PC-9 (cell line): ENCODE results near the gene CLDN17. TPM values are rescaled to one million over a fixed set of nuclear protein-coding genes. Genes with fewer than 3 reads are reported as not detected.

Source experiments
- BruUV-seq: library from RNA; stranded (reverse); fragments of 400-500 nt; replicated peaks from 2 replicates; lab custom pipeline; 2021; lab: Mats Ljungman, UMichigan
- CTCF ChIA-PET: fragments of 300-600 bp; sonication (Branson Sonifier 250); formaldehyde crosslinking; loops from one replicate; lab custom pipeline; 2022; ENCODE audit warnings: antibody characterized with exemption; lab: Charles Lee
- POLR2A ChIA-PET: fragments of 300-600 bp; sonication (Branson Sonifier 250); formaldehyde crosslinking; loops from one replicate; lab custom pipeline; 2022; ENCODE audit warnings: antibody characterized with exemption; ENCODE audit not compliant: unreplicated experiment; lab: Charles Lee
- DNase-seq, 2 experiments: peaks; one replicate each; pipeline versions ENCODE4 v3.0.0 to v3.0.0-alpha.2; 2015 to 2022; ENCODE audit warnings: mixed read lengths in 1 of 2
- H2AFZ ChIP-seq: fragments of 200-600 bp; sonication (generic); 2 replicates; pipeline ENCODE4 v1.8.1; 2017; ENCODE audit warnings: antibody characterized with exemption
- H3F3A ChIP-seq: fragments of 200-600 bp; sonication (generic); 2 replicates; pipeline ENCODE4 v1.8.1; 2017; ENCODE audit warnings: antibody characterized with exemption, mild to moderate bottlenecking, low read depth; ENCODE audit not compliant: insufficient read depth
- H3K27ac ChIP-seq: fragments of 200-600 bp; sonication (generic); 2 replicates; pipeline ENCODE4 v1.6.1; 2016; ENCODE audit warnings: mixed run types
- H3K27me3 ChIP-seq: fragments of 200-600 bp; sonication (generic); 2 replicates; pipeline ENCODE4 v1.6.1; 2016; ENCODE audit warnings: low read depth, mixed run types; ENCODE audit not compliant: insufficient read depth
- H3K36me3 ChIP-seq: fragments of 200-600 bp; sonication (generic); 2 replicates; pipeline ENCODE4 v1.6.1; 2016; ENCODE audit warnings: low read depth, mixed run types
- H3K4me1 ChIP-seq: fragments of 200-600 bp; sonication (generic); replicated peaks from 2 replicates; pipeline ENCODE4 v1.6.1; 2016; ENCODE audit warnings: mixed run types; ENCODE audit not compliant: insufficient read depth
- H3K4me2 ChIP-seq: fragments of 200-600 bp; sonication (generic); 2 replicates; pipeline ENCODE4 v1.6.1; 2017; ENCODE audit warnings: mixed run types
- H3K4me3 ChIP-seq: fragments of 200-600 bp; sonication (generic); 2 replicates; pipeline ENCODE4 v1.6.1; 2016; ENCODE audit warnings: mixed run types
- H3K79me2 ChIP-seq: fragments of 200-600 bp; sonication (generic); 2 replicates; pipeline ENCODE4 v1.6.1; 2017; ENCODE audit warnings: low read depth, mixed run types
- H3K9me2 ChIP-seq: fragments of 200-600 bp; sonication (generic); 2 replicates; pipeline ENCODE4 v1.8.1; 2017; ENCODE audit warnings: mild to moderate bottlenecking; ENCODE audit not compliant: insufficient read depth
- H3K9me3 ChIP-seq: fragments of 200-600 bp; sonication (generic); 2 replicates; pipeline ENCODE4 v1.8.1; 2016; ENCODE audit warnings: low read depth; ENCODE audit not compliant: insufficient read depth
- H4K20me1 ChIP-seq: fragments of 200-600 bp; sonication (generic); 2 replicates; pipeline ENCODE4 v1.8.1; 2017; ENCODE audit not compliant: insufficient read depth
- CTCF ChIP-seq: fragments of 200-600 bp; sonication (generic); conservative IDR thresholded peaks from 2 replicates; pipeline ENCODE4 v1.6.1; 2017; ENCODE audit warnings: mixed run types, antibody characterized with exemption, mild to moderate bottlenecking, moderate library complexity
- EZH2 ChIP-seq: fragments of 200-600 bp; sonication (generic); IDR thresholded peaks from 2 replicates; pipeline ENCODE4 v1.8.0; 2017; ENCODE audit warnings: antibody characterized with exemption, low read depth
- intact Hi-C: fragments of 100-400 bp; cut with micrococcal nuclease; formaldehyde crosslinking; loops from one replicate; pipeline ENCODE4 v1.10.0; 2022; ENCODE audit not compliant: unreplicated experiment
- total RNA-seq: library from RNA; stranded (reverse); gene quantifications from 2 replicates; pipeline ENCODE4 v1.2.3, GENCODE V29; 2021

Gene CLDN17
- total RNA-seq, 1 experiment from 2014 or later = not detected

GRCh38 chr21:30200000-30200399 is 33.4 kb upstream of the CLDN17 start:
- POLR2A ChIA-PET = no interaction called here

GRCh38 chr21:30194701-30195299 is 28.2 kb upstream of the CLDN17 start:
- POLR2A ChIA-PET = no interaction called here

More at GRCh38 chr21:30200000-30200399, 33.4 kb upstream of the CLDN17 start:
- TF ChIP-seq EZH2 (no peak), CTCF (no peak)
- no peaks in the 10 kb centered on the region for H3F3A ChIP-seq
- H3K36me3 ChIP-seq = no peaks in the 10 kb centered on the region
- H3K4me2 ChIP-seq = no peak overlapping the region
- H2AFZ ChIP-seq = no peak overlapping the region
- no peaks in the 10 kb centered on the region for H4K20me1 ChIP-seq
- intact Hi-C loops = no loop called here
- no peak overlapping the region for H3K27ac ChIP-seq
- DNase-seq = no peak
- no peaks in the 10 kb centered on the region for H3K4me1 ChIP-seq
- no peaks in the 10 kb centered on the region for H3K9me3 ChIP-seq
- no peaks in the 10 kb centered on the region for H3K9me2 ChIP-seq
- no peak overlapping the region for H3K4me3 ChIP-seq
- CTCF ChIA-PET = no interaction called here
- no peaks in the 10 kb centered on the region for H3K79me2 ChIP-seq
- no peaks in the 10 kb centered on the region for H3K27me3 ChIP-seq
- no TSS peak for BruUV-seq

GRCh38 chr21:30193201-30193600 is 26.6 kb upstream of the CLDN17 start:
- CTCF ChIA-PET = no interaction called here

More at GRCh38 chr21:30194701-30195299, 28.2 kb upstream of the CLDN17 start:
- intact Hi-C loops = loop anchor here (1.0 to 2.0 kb wide), 2 partner anchors 122 to 148 kb away; no protein-coding TSS in a partner anchor
- H3K4me2 ChIP-seq = no peak overlapping the region
- H3K9me2 ChIP-seq = no peaks in the 10 kb centered on the region
- CTCF ChIA-PET = no interaction called here
- no peaks in the 10 kb centered on the region for H3K79me2 ChIP-seq
- no peaks in the 10 kb centered on the region for H3K4me1 ChIP-seq
- TF ChIP-seq EZH2 (no peak), CTCF (peak; percentile 74)
- no peaks in the 10 kb centered on the region for H3K36me3 ChIP-seq
- no peaks in the 10 kb centered on the region for H3F3A ChIP-seq
- no peak overlapping the region for H3K4me3 ChIP-seq
- H3K9me3 ChIP-seq = no peaks in the 10 kb centered on the region
- no peak overlapping the region for H2AFZ ChIP-seq
- BruUV-seq = no TSS peak
- no peaks in the 10 kb centered on the region for H4K20me1 ChIP-seq
- H3K27ac ChIP-seq = no peak overlapping the region
- peak in 1 of 2 experiments; percentile 41 for DNase-seq
- H3K27me3 ChIP-seq = no peaks in the 10 kb centered on the region

More at GRCh38 chr21:30193201-30193600, 26.6 kb upstream of the CLDN17 start:
- DNase-seq = no peak
- H2AFZ ChIP-seq = no peak overlapping the region
- H3K79me2 ChIP-seq = no peaks in the 10 kb centered on the region
- intact Hi-C loops = no loop called here
- no peak overlapping the region for H3K4me3 ChIP-seq
- H3K36me3 ChIP-seq = no peaks in the 10 kb centered on the region
- H3K9me3 ChIP-seq = no peaks in the 10 kb centered on the region
- H4K20me1 ChIP-seq = no peaks in the 10 kb centered on the region
- no peaks in the 10 kb centered on the region for H3K4me1 ChIP-seq
- H3K27me3 ChIP-seq = no peaks in the 10 kb centered on the region
- no peaks in the 10 kb centered on the region for H3F3A ChIP-seq
- POLR2A ChIA-PET = no interaction called here
- BruUV-seq = no TSS peak
- no peaks in the 10 kb centered on the region for H3K9me2 ChIP-seq
- no peak overlapping the region for H3K4me2 ChIP-seq
- H3K27ac ChIP-seq = no peak overlapping the region
- TF ChIP-seq EZH2 (no peak), CTCF (no peak)
